HepG2 (cell line): ENCODE results near the gene HNRNPA0. TPM values are rescaled to one million over a fixed set of nuclear protein-coding genes. Genes with fewer than 3 reads are reported as not detected.

ENCODE experiments used
- ATAC-seq: fragments of 200-7000 bp; cut with Tn5 transposase; 3 replicates; pipeline ENCODE4 v1.9.1; 2020; ENCODE audit warnings: mild to moderate bottlenecking, moderate library complexity
- BruUV-seq: library from RNA; stranded (reverse); fragments of 400-500 nt; replicated peaks from 2 replicates; lab custom pipeline; 2021; lab: Mats Ljungman, UMichigan
- CTCF ChIA-PET: fragments of 300-600 bp; formaldehyde crosslinking; extraction: SDS; loops from one replicate; lab custom pipeline; 2021; ENCODE audit warnings: low total read pairs, inconsistent platforms, low intra/inter-chr PET ratio; lab: Yijun Ruan, JAX
- POLR2A ChIA-PET: fragments of 350-600 bp; sonication (Branson Sonifier 250); formaldehyde crosslinking; loops from one replicate; lab custom pipeline; 2020; ENCODE audit warnings: antibody characterized with exemption, inconsistent platforms; lab: Yijun Ruan, JAX
- DNase-seq: peaks from one replicate; pipeline ENCODE4 v3.0.0-alpha.2; 2015; ENCODE audit warnings: low spot score
- FAIRE-seq: peaks from 3 replicates; lab custom pipeline; 2011; peaks lifted over from hg19 to GRCh38; lab: Jason Lieb, UNC
- H2AFZ ChIP-seq: one replicate; pipeline ENCODE4 v1.6.1; 2011; ENCODE audit warnings: low read length, inconsistent platforms
- H3K27ac ChIP-seq: fragments of 300-600 bp; 3 replicates; pipeline ENCODE4 v1.8.0; 2011; ENCODE audit warnings: mixed run types, mild to moderate bottlenecking, mixed read lengths, low read length, inconsistent platforms; ENCODE audit not compliant: insufficient read depth; ENCODE audit errors: extremely low read length
- H3K27me3 ChIP-seq, 2 experiments: fragments of 200-600 bp in 1 of 2; 2 replicates in 1 of 2; 3 replicates in 1 of 2; pipeline versions ENCODE4 v1.6.0 to v1.8.0; 2011; ENCODE audit warnings: low read length in 2 of 2, mild to moderate bottlenecking in 2 of 2, moderate library complexity in 2 of 2, inconsistent platforms in 1 of 2; ENCODE audit not compliant: insufficient read depth in 2 of 2, control insufficient read depth in 1 of 2
- H3K36me3 ChIP-seq, 2 experiments: fragments of 200-600 bp in 1 of 2; replicated peaks in 1 of 2; 2 replicates in 1 of 2; 3 replicates in 1 of 2; pipeline versions ENCODE4 v1.5.1 to v1.8.0; 2011; ENCODE audit warnings: low read length in 2 of 2, inconsistent platforms in 1 of 2; ENCODE audit not compliant: insufficient read depth in 2 of 2, control insufficient read depth in 1 of 2
- H3K4me1 ChIP-seq: 2 replicates; pipeline ENCODE4 v1.5.1; 2012; ENCODE audit warnings: low read length, inconsistent platforms; ENCODE audit not compliant: insufficient read depth
- H3K4me2 ChIP-seq: 2 replicates; pipeline ENCODE4 v1.6.0; 2011; ENCODE audit warnings: low read depth, low read length, inconsistent platforms
- H3K4me3 ChIP-seq, 3 experiments: fragments of 200-600 bp in 1 of 3; sonication (generic), shearing (Covaris generic) in 1 of 3; replicated peaks in 1 of 3; 2 replicates each; pipeline ENCODE4 v1.5.1; 2011 to 2016; ENCODE audit warnings: low read length in 3 of 3, inconsistent platforms in 2 of 3, low read depth in 2 of 3, mild to moderate bottlenecking in 2 of 3, control low read depth in 1 of 3, mixed read lengths in 1 of 3; ENCODE audit not compliant: insufficient read depth in 1 of 3
- H3K79me2 ChIP-seq: one replicate; pipeline ENCODE4 v1.6.1; 2011; ENCODE audit warnings: low read length, inconsistent platforms; ENCODE audit not compliant: insufficient read depth
- H3K9ac ChIP-seq: 2 replicates; pipeline ENCODE4 v1.6.0; 2011; ENCODE audit warnings: mild to moderate bottlenecking, low read depth, low read length, inconsistent platforms; ENCODE audit not compliant: insufficient read depth
- H3K9me3 ChIP-seq: 2 replicates; pipeline ENCODE4 v1.5.1; 2012; ENCODE audit warnings: mild to moderate bottlenecking, low read length
- H4K20me1 ChIP-seq: 2 replicates; pipeline ENCODE4 v1.6.0; 2011; ENCODE audit warnings: inconsistent platforms, mild to moderate bottlenecking, low read length, moderate library complexity; ENCODE audit not compliant: insufficient read depth
- CEBPB ChIP-seq: IDR thresholded peaks from 2 replicates; pipeline ENCODE4 v1.6.1; 2011; ENCODE audit warnings: low read depth, low read length, improper control_type of control experiment, borderline replicate concordance
- CEBPG ChIP-seq: IDR thresholded peaks from 2 replicates; pipeline ENCODE4 v1.6.1; 2016
- CREB1 ChIP-seq, 2 experiments: fragments of 450-650 bp in 1 of 2; IDR thresholded peaks; 2 replicates each; pipeline ENCODE4 v1.6.1; 2016 to 2017; ENCODE audit warnings: control low read depth in 1 of 2, mild to moderate bottlenecking in 1 of 2, missing compliant biosample characterization in 1 of 2, missing genetic modification characterization in 1 of 2
- POLR2G ChIP-seq: fragments of 200-400 bp; formaldehyde crosslinking; IDR thresholded peaks from 2 replicates; pipeline ENCODE4 v1.6.1; 2018; ENCODE audit warnings: mild to moderate bottlenecking, low read depth, low read length, moderate library complexity
- RBFOX2 ChIP-seq: fragments of 200-400 bp; formaldehyde crosslinking; IDR thresholded peaks from 2 replicates; pipeline ENCODE4 v1.6.1; 2017; ENCODE audit warnings: low read depth, mild to moderate bottlenecking, low read length
- THAP11 ChIP-seq: IDR thresholded peaks from 2 replicates; pipeline ENCODE4 v1.6.1; 2016; ENCODE audit warnings: missing biosample characterization, missing genetic modification reagents
- ZC3H13 ChIP-seq: sonication (generic); formaldehyde crosslinking; IDR thresholded peaks from 2 replicates; pipeline ENCODE4 v1.8.1; 2023; ENCODE audit warnings: mild to moderate bottlenecking, missing genetic modification reagents, moderate library complexity
- ZFYVE20 ChIP-seq: sonication (generic); formaldehyde crosslinking; IDR thresholded peaks from 2 replicates; pipeline ENCODE4 v1.8.0; 2023; ENCODE audit warnings: low read depth, mild to moderate bottlenecking, moderate library complexity, missing genetic modification reagents, borderline replicate concordance
- ZNF326 ChIP-seq: sonication (generic); formaldehyde crosslinking; IDR thresholded peaks from 2 replicates; pipeline ENCODE4 v1.4.0; 2020; ENCODE audit warnings: missing genetic modification reagents, borderline replicate concordance
- ZNF556 ChIP-seq: sonication (generic); formaldehyde crosslinking; IDR thresholded peaks from 2 replicates; pipeline ENCODE4 v1.4.0; 2020; ENCODE audit warnings: mild to moderate bottlenecking, missing genetic modification reagents, borderline replicate concordance
- ZNF570 ChIP-seq: sonication (generic); formaldehyde crosslinking; IDR thresholded peaks from 2 replicates; pipeline ENCODE4 v1.4.0; 2020; ENCODE audit warnings: mild to moderate bottlenecking, missing genetic modification reagents, borderline replicate concordance
- WGBS: methylation state at CpG from one replicate; pipeline ENCODE4 v1.1.6; 2017; ENCODE audit warnings: low lambda C conversion rate; 5-methylcytosine and 5-hydroxymethylcytosine counted together
- in situ Hi-C: cut with HindIII; loops from 2 replicates; pipeline ENCODE4 v1.10.0; 2017; ENCODE audit warnings: low pct_unique_long_range_greater_than_20kb; ENCODE audit not compliant: extremely low pct_ligation_motif_present
- intact Hi-C: fragments of 100-400 bp; cut with micrococcal nuclease; formaldehyde crosslinking; loops from one replicate; pipeline ENCODE4 v1.10.0; 2022; ENCODE audit not compliant: unreplicated experiment
- polyA plus RNA-seq, 8 experiments: library from polyadenylated mRNA; depleted of rRNA in 3 of 8; stranded (reverse) in 7 of 8; unstranded in 1 of 8; fragments of >200 nt; fragmentation: Illumina TruSeq in 4 of 8; extraction: Trizol in 4 of 8; gene quantifications; 2 replicates each; pipeline versions ENCODE4 v1.2.1 to v1.2.3, GENCODE V29; 2011 to 2016; ENCODE audit warnings: low read depth in 4 of 8, missing spikeins in 1 of 8, mixed read lengths in 1 of 8; ENCODE audit not compliant: insufficient read depth in 1 of 8
- total RNA-seq, 5 experiments: library from RNA; depleted of rRNA; stranded (reverse); fragments of >200 nt; fragmentation: Illumina TruSeq; extraction: Trizol; gene quantifications; 2 replicates each; pipeline ENCODE4 v1.2.3, GENCODE V29; 2016; ENCODE audit warnings: low read depth in 1 of 5
- TF ChIP-seq, protein P1 (sequence below): sonication (generic); formaldehyde crosslinking; IDR thresholded peaks from 2 replicates; pipeline ENCODE4 v1.5.1; 2020; ENCODE audit warnings: missing genetic modification reagents, mild to moderate bottlenecking, borderline replicate concordance
- TF ChIP-seq, protein P2 (sequence below): sonication (generic); formaldehyde crosslinking; IDR thresholded peaks from 2 replicates; pipeline ENCODE4 v1.5.0; 2020; ENCODE audit warnings: missing genetic modification reagents
- TF ChIP-seq, protein P3 (sequence below), 2 experiments: fragments of 450-650 bp in 1 of 2; sonication (generic) in 1 of 2; formaldehyde crosslinking; IDR thresholded peaks; 2 replicates each; pipeline versions ENCODE4 v1.5.0 to v1.8.0; 2020 to 2022; ENCODE audit warnings: mild to moderate bottlenecking in 1 of 2, missing genetic modification reagents in 1 of 2

Gene HNRNPA0
- total and polyA plus RNA-seq, 2 of the 13 experiments (the other 11 are each of a cell fraction or from before 2014, with no cell fraction given): 9.0 to 12.9 TPM

DNA sequence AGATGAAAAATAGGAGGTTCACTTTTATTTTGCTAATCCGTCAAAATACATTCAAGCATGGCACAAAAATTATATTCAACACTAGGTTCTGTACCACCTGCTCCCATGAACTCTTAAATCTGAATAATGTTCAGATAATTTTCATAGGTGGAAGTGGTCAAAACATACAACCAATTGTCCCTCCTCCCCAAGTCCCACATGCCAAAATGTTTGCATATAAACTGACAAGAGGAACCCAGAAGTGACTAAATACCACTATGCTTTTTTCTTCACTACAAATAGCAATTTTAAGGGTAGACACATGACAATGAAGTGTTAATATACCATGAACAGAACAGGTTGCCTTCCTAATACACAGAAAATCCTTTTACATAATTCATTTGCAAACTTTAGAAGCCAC lies 3.7 kb downstream of the HNRNPA0 start:
- H3K4me1 ChIP-seq: peaks cover 26% of the 10 kb centered on the region
- no peak overlapping the region for H3K9ac ChIP-seq
- H2AFZ ChIP-seq: no peak overlapping the region
- CTCF ChIA-PET: no interaction called here
- H3K27me3 ChIP-seq: no peaks in the 10 kb centered on the region; a peak in 1 of 5 replicates
- DNase-seq (no peak), ATAC-seq (no peak), FAIRE-seq (no peak)
- H3K4me2 ChIP-seq: peak overlapping the region; percentile 87
- no peak overlapping the region for H3K27ac ChIP-seq
- POLR2A ChIA-PET: interaction anchor here (1.2 kb wide), 1 partner anchor 130 kb away, joined by 3 read pairs; no protein-coding TSS in a partner anchor
- in situ Hi-C loops (no loop called here), intact Hi-C loops (loop anchor here (10.0 kb wide), 1 partner anchor 144 kb away; no protein-coding TSS in a partner anchor)
- peaks cover 38% of the 10 kb centered on the region for H3K79me2 ChIP-seq
- no peak overlapping the region for H3K4me3 ChIP-seq
- BruUV-seq: no TSS peak
- peaks cover 23% of the 10 kb centered on the region for H4K20me1 ChIP-seq
- 97% methylated on average over 1 of the region's 1 CpG for WGBS
- H3K36me3 ChIP-seq: no peaks in the 10 kb centered on the region
- H3K9me3 ChIP-seq: no peaks in the 10 kb centered on the region
- TF ChIP-seq POLR2G (0 out of 2 replicates have a peak, but pooled peaks have one; percentile 23), ZC3H13 (CRISPR knock-in tag) (0 out of 2 replicates have a peak, but pooled peaks have one; percentile 45), THAP11 (CRISPR knock-in tag) (0 out of 2 replicates have a peak, but pooled peaks have one; percentile 3), RBFOX2 (0 out of 2 replicates have a peak, but pooled peaks have one; percentile 18)
- TF ChIP-seq, protein P1, sequence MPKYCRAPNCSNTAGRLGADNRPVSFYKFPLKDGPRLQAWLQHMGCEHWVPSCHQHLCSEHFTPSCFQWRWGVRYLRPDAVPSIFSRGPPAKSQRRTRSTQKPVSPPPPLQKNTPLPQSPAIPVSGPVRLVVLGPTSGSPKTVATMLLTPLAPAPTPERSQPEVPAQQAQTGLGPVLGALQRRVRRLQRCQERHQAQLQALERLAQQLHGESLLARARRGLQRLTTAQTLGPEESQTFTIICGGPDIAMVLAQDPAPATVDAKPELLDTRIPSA (CRISPR knock-in tag): no peak

DNA sequence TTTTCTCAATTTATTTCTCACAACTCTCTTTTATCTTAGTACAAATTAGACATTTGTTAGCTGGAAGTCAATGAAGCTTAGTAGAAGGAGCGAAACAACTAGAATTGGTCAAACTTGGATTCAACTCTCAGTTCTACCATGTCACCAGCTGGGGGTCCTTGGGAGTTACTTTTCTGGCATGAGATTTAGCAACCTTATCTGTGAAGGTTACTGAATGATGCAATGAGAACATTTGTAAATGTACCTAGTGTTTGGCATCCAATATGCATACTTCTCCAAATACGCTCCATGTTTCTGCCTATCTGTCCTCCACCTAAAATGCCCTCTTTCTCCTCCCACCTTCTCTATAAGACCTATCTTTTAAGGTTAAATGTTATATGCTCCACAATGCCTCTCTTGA lies 6.3 kb downstream of the HNRNPA0 start:
- peaks cover 20% of the 10 kb centered on the region for H3K4me1 ChIP-seq
- DNase-seq (no peak), ATAC-seq (peak; percentile 31), FAIRE-seq (no peak)
- TF ChIP-seq ZNF326 (CRISPR knock-in tag): no peak
- TF ChIP-seq, protein P2, sequence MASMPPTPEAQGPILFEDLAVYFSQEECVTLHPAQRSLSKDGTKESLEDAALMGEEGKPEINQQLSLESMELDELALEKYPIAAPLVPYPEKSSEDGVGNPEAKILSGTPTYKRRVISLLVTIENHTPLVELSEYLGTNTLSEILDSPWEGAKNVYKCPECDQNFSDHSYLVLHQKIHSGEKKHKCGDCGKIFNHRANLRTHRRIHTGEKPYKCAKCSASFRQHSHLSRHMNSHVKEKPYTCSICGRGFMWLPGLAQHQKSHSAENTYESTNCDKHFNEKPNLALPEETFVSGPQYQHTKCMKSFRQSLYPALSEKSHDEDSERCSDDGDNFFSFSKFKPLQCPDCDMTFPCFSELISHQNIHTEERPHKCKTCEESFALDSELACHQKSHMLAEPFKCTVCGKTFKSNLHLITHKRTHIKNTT (CRISPR knock-in tag): no peak
- no peak for TF ChIP-seq CREB1 (IDR thresholded peaks at IDR 0.05)
- TF ChIP-seq CREB1 (CRISPR knock-in tag; IDR thresholded peaks at IDR 0.05): no peak
- TF ChIP-seq ZNF570 (CRISPR knock-in tag): no peak
- TF ChIP-seq CEBPB: peak; percentile 64; the same call in 1 of the 2 replicates
- peak; percentile 57 for TF ChIP-seq CEBPG
- no peak for TF ChIP-seq ZNF556
- no peak for TF ChIP-seq ZFYVE20 (CRISPR knock-in tag)
- TF ChIP-seq, protein P3, sequence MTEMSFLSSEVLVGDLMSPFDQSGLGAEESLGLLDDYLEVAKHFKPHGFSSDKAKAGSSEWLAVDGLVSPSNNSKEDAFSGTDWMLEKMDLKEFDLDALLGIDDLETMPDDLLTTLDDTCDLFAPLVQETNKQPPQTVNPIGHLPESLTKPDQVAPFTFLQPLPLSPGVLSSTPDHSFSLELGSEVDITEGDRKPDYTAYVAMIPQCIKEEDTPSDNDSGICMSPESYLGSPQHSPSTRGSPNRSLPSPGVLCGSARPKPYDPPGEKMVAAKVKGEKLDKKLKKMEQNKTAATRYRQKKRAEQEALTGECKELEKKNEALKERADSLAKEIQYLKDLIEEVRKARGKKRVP (CRISPR knock-in tag; IDR thresholded peaks at IDR 0.05): peak in 1 of 2 experiments; percentile 64; a peak in 1 of 4 replicates
- H3K9ac ChIP-seq: no peak overlapping the region
- 85% methylated on average over 2 of the region's 2 CpGs for WGBS
- in situ Hi-C loops (loop anchor here (5.0 kb wide), 1 partner anchor 121 kb away; no protein-coding TSS in a partner anchor), intact Hi-C loops (loop anchor here (2.0 kb wide), 1 partner anchor 75 kb away; no protein-coding TSS in a partner anchor)
- CTCF ChIA-PET: no interaction called here
- peaks cover 22% of the 10 kb centered on the region for H4K20me1 ChIP-seq
- no peak overlapping the region for H3K27ac ChIP-seq
- H3K27me3 ChIP-seq: no peaks in the 10 kb centered on the region; a peak in 1 of 5 replicates
- peaks cover 27% of the 10 kb centered on the region for H3K79me2 ChIP-seq
- no peak overlapping the region for H3K4me2 ChIP-seq
- POLR2A ChIA-PET: no interaction called here
- H2AFZ ChIP-seq: no peak overlapping the region
- H3K9me3 ChIP-seq: no peaks in the 10 kb centered on the region
- no peaks in the 10 kb centered on the region for H3K36me3 ChIP-seq
- no peak overlapping the region for H3K4me3 ChIP-seq
- BruUV-seq: no TSS peak
